HCT116 (cell line): ENCODE results near the gene MECP2. TPM values are rescaled to one million over a fixed set of nuclear protein-coding genes. Genes with fewer than 3 reads are reported as not detected.

Source experiments
- ATAC-seq: fragments of 200-7000 bp; cut with Tn5 transposase; 2 replicates; pipeline ENCODE4 v1.9.1; 2020; ENCODE audit warnings: mild to moderate bottlenecking, moderate library complexity
- BruUV-seq: library from RNA; stranded (reverse); fragments of 400-500 nt; replicated peaks from 2 replicates; lab custom pipeline; 2021; lab: Mats Ljungman, UMichigan
- CTCF ChIA-PET: fragments of 300-600 bp; sonication (Branson Sonifier 250); formaldehyde crosslinking; loops from one replicate; lab custom pipeline; 2021; ENCODE audit warnings: antibody characterized with exemption; lab: Charles Lee
- POLR2A ChIA-PET: fragments of 300-600, 350-600 bp; sonication (Branson Sonifier 250); formaldehyde crosslinking; loops from one replicate; lab custom pipeline; 2021; ENCODE audit warnings: antibody characterized with exemption; lab: Charles Lee
- RAD21 ChIA-PET, 2 experiments: fragments of 300-600 bp; sonication (Branson Sonifier 250); formaldehyde crosslinking; loops; one replicate each; lab custom pipeline; 2023; ENCODE audit warnings: low total read pairs in 2 of 2; ENCODE audit not compliant: uncharacterized antibody in 2 of 2, unreplicated experiment in 2 of 2, low non-redundant PET in 1 of 2; lab: Charles Lee
- DNase-seq: peaks from one replicate; pipeline ENCODE4 v3.0.0-alpha.2; 2010; ENCODE audit warnings: low read depth, low spot score
- H2AFZ ChIP-seq: fragments of 200-600 bp; shearing (Covaris generic), sonication (generic); 2 replicates; pipeline ENCODE4 v1.6.1; 2017; ENCODE audit warnings: low read depth, mixed run types, mixed read lengths, antibody characterized with exemption, low read length; ENCODE audit not compliant: poor library complexity, severe bottlenecking
- H3K27ac ChIP-seq: 2 replicates; pipeline ENCODE4 v1.5.1; 2012; ENCODE audit warnings: low read depth, low read length
- H3K27me3 ChIP-seq: fragments of 200-600 bp; sonication (generic); 2 replicates; pipeline ENCODE4 v1.6.1; 2016; ENCODE audit warnings: mixed run types, low read length, mixed read lengths; ENCODE audit not compliant: insufficient read depth
- H3K36me3 ChIP-seq, 2 experiments: fragments of 200-500 bp in 1 of 2; fragments of 200-600 bp in 1 of 2; sonication (Bioruptor generic) in 1 of 2; sonication (generic) in 1 of 2; 2 replicates each; pipeline versions ENCODE4 v1.5.1 to v1.6.1; 2014 to 2016; ENCODE audit warnings: low read length in 2 of 2, inconsistent platforms in 1 of 2, mixed read lengths in 1 of 2, mixed run types in 1 of 2; ENCODE audit not compliant: insufficient read depth in 2 of 2, control insufficient read depth in 1 of 2
- H3K4me1 ChIP-seq, 2 experiments: fragments of 200-600 bp in 1 of 2; sonication (generic) in 1 of 2; 2 replicates each; pipeline versions ENCODE4 v1.5.1 to v1.6.1; 2012 to 2017; ENCODE audit warnings: low read length in 2 of 2, inconsistent platforms in 1 of 2, mild to moderate bottlenecking in 1 of 2, mixed read lengths in 1 of 2, mixed run types in 1 of 2, moderate library complexity in 1 of 2; ENCODE audit not compliant: insufficient read depth in 2 of 2, control insufficient read depth in 1 of 2
- H3K4me2 ChIP-seq: fragments of 200-600 bp; sonication (generic); 2 replicates; pipeline ENCODE4 v1.6.1; 2017; ENCODE audit warnings: mixed run types, low read length, mixed read lengths
- H3K4me3 ChIP-seq, 2 experiments: fragments of 200-600 bp in 1 of 2; sonication (generic) in 1 of 2; replicated peaks in 1 of 2; 2 replicates each; pipeline ENCODE4 v1.5.1; 2011 to 2016; ENCODE audit warnings: low read length in 2 of 2, control low read depth in 1 of 2, low read depth in 1 of 2, mild to moderate bottlenecking in 1 of 2, mixed read lengths in 1 of 2, mixed run types in 1 of 2
- H3K79me2 ChIP-seq: fragments of 200-600 bp; sonication (generic); 2 replicates; pipeline ENCODE4 v1.6.1; 2017; ENCODE audit warnings: mild to moderate bottlenecking, mixed run types, low read length, moderate library complexity, mixed read lengths; ENCODE audit not compliant: insufficient read depth
- H3K9ac ChIP-seq: fragments of 200-600 bp; sonication (generic); 2 replicates; pipeline ENCODE4 v1.6.1; 2016; ENCODE audit warnings: low read length, mixed read lengths
- H3K9me2 ChIP-seq: fragments of 200-600 bp; sonication (generic), shearing (Covaris generic); 2 replicates; pipeline ENCODE4 v1.6.1; 2017; ENCODE audit warnings: mixed run types, mild to moderate bottlenecking, moderate library complexity; ENCODE audit not compliant: insufficient read depth
- H3K9me3 ChIP-seq, 2 experiments: fragments of 200-500 bp in 1 of 2; fragments of 200-600 bp in 1 of 2; sonication (Bioruptor generic) in 1 of 2; sonication (generic) in 1 of 2; 2 replicates each; pipeline ENCODE4 v1.6.1; 2014 to 2017; ENCODE audit warnings: low read length in 2 of 2, mixed read lengths in 2 of 2, inconsistent platforms in 1 of 2, low read depth in 1 of 2, mild to moderate bottlenecking in 1 of 2, mixed run types in 1 of 2, moderate library complexity in 1 of 2; ENCODE audit not compliant: control insufficient read depth in 1 of 2, insufficient read depth in 1 of 2
- H4K20me1 ChIP-seq: fragments of 200-600 bp; sonication (generic), shearing (Covaris generic); 2 replicates; pipeline ENCODE4 v1.6.1; 2017; ENCODE audit warnings: mixed run types, mild to moderate bottlenecking, moderate library complexity; ENCODE audit not compliant: insufficient read depth
- EGR1 ChIP-seq: IDR thresholded peaks from 2 replicates; pipeline ENCODE4 v1.6.1; 2012; ENCODE audit warnings: low read depth
- ELF1 ChIP-seq: IDR thresholded peaks from 2 replicates; pipeline ENCODE4 v1.6.1; 2012; ENCODE audit warnings: low read depth, borderline replicate concordance
- EZH2 ChIP-seq: fragments of 200-600 bp; sonication (generic); IDR thresholded peaks from 2 replicates; pipeline ENCODE4 v1.6.1; 2017; ENCODE audit warnings: antibody characterized with exemption, mixed run types
- EZH2phosphoT487 ChIP-seq: fragments of 200-600 bp; IDR thresholded peaks from 2 replicates; pipeline ENCODE4 v1.6.1; 2018; ENCODE audit warnings: antibody characterized with exemption, borderline replicate concordance
- JUND ChIP-seq: IDR thresholded peaks from 2 replicates; pipeline ENCODE4 v1.6.1; 2012
- POLR2A ChIP-seq: IDR thresholded peaks from 2 replicates; pipeline ENCODE4 v1.7.0; 2011; ENCODE audit warnings: borderline replicate concordance; ENCODE audit not compliant: insufficient read depth, insufficient read length; ENCODE audit errors: extremely low read depth
- POLR2AphosphoS5 ChIP-seq: IDR thresholded peaks from 2 replicates; pipeline ENCODE4 v1.6.1; 2011; ENCODE audit warnings: mild to moderate bottlenecking, low read depth, low read length, moderate library complexity
- RAD21 ChIP-seq: IDR thresholded peaks from 2 replicates; pipeline ENCODE4 v1.6.1; 2012; ENCODE audit warnings: low read depth, mild to moderate bottlenecking
- SRF ChIP-seq: IDR thresholded peaks from 2 replicates; pipeline ENCODE4 v1.6.1; 2012; ENCODE audit warnings: low read depth
- TCF7L2 ChIP-seq: IDR thresholded peaks from 2 replicates; pipeline ENCODE4 v1.7.0; 2011; ENCODE audit warnings: borderline replicate concordance, inconsistent platforms; ENCODE audit not compliant: insufficient read depth, insufficient read length; ENCODE audit errors: extremely low read depth
- YY1 ChIP-seq: IDR thresholded peaks from 2 replicates; pipeline ENCODE4 v1.6.1; 2011; ENCODE audit warnings: low read length, low read depth, moderate library complexity, mild to moderate bottlenecking; ENCODE audit not compliant: insufficient replicate concordance; ENCODE audit errors: extremely low read depth
- ZNF274 ChIP-seq: fragments of 200-500 bp; sonication (Bioruptor generic); IDR thresholded peaks from 2 replicates; pipeline ENCODE4 v1.6.1; 2014; ENCODE audit warnings: mild to moderate bottlenecking, low read depth, low read length, inconsistent platforms
- intact Hi-C: fragments of 100-400 bp; cut with micrococcal nuclease; formaldehyde crosslinking; loops from 2 replicates; pipeline ENCODE4 v1.10.0; 2022
- total RNA-seq: library from RNA; stranded (reverse); gene quantifications from one replicate; pipeline ENCODE4 v1.2.1, GENCODE V29; 2021; ENCODE audit not compliant: unreplicated experiment
- TF ChIP-seq, protein P1 (sequence below): IDR thresholded peaks from 2 replicates; pipeline ENCODE4 v1.6.1; 2012
- TF ChIP-seq, protein P2 (sequence below): IDR thresholded peaks from 2 replicates; pipeline ENCODE4 v1.6.1; 2011; ENCODE audit warnings: mild to moderate bottlenecking, low read length, moderate library complexity; ENCODE audit not compliant: insufficient replicate concordance; ENCODE audit errors: extremely low read depth

The MECP2 gene
- total RNA-seq, 1 experiment from 2014 or later, result 32.4 TPM

DNA sequence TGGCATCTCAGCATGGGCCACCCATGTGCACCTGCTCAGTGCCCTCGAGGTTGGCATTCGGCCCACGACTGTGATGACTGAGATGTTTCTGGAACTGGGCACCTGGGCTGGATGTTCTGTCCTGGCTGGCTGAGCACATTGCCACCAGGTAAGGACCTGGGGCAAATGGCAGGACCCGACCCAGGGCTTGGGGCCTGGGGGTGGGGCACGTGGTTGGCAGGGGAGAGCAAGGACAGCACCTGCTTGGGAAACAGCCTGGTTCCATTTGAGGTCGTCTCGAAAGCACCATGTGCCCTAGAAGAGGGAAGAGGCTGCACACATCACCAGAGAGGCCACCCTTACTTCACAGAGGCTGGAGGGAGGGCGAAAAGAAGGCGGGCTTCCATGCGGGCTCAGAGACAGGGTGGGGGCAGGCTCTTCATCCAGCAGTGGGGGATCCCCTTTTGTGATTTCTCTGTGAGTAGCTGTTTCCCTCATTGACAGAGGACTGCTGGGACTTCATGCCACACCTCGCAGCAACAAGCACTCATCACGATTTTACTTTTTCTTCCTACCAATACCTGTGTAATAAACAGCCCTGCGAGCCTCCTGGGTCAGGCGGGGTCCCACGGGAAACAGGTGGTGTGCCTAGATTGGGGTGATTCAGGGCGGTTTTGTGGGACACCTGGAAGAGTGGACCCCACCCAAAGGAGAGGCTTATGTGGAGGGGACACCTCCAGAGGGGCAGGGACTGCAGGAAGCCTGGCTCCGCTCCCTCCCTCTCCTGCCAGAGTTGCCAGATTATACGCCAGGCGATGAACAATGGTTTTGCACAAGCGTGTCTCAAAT lies 113.0 kb downstream of the MECP2 start:
- intact Hi-C loops, result no loop called here
- no peak for TF ChIP-seq POLR2AphosphoS5
- TF ChIP-seq RAD21, result no peak
- no peak for TF ChIP-seq POLR2A
- TF ChIP-seq ELF1, result no peak
- no peak for TF ChIP-seq EZH2phosphoT487
- no peak for TF ChIP-seq JUND
- no peak for TF ChIP-seq ZNF274
- TF ChIP-seq, protein P1, sequence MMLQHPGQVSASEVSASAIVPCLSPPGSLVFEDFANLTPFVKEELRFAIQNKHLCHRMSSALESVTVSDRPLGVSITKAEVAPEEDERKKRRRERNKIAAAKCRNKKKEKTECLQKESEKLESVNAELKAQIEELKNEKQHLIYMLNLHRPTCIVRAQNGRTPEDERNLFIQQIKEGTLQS, result no peak
- no peak for TF ChIP-seq EGR1
- TF ChIP-seq EZH2, result no peak
- no peak for TF ChIP-seq SRF
- TF ChIP-seq YY1, result no peak
- TF ChIP-seq, protein P2, sequence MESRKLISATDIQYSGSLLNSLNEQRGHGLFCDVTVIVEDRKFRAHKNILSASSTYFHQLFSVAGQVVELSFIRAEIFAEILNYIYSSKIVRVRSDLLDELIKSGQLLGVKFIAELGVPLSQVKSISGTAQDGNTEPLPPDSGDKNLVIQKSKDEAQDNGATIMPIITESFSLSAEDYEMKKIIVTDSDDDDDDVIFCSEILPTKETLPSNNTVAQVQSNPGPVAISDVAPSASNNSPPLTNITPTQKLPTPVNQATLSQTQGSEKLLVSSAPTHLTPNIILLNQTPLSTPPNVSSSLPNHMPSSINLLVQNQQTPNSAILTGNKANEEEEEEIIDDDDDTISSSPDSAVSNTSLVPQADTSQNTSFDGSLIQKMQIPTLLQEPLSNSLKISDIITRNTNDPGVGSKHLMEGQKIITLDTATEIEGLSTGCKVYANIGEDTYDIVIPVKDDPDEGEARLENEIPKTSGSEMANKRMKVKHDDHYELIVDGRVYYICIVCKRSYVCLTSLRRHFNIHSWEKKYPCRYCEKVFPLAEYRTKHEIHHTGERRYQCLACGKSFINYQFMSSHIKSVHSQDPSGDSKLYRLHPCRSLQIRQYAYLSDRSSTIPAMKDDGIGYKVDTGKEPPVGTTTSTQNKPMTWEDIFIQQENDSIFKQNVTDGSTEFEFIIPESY, result no peak
- TF ChIP-seq TCF7L2, result no peak
- no peak overlapping the region for H3K9ac ChIP-seq
- no peaks in the 10 kb centered on the region for H3K9me2 ChIP-seq
- H2AFZ ChIP-seq, result no peak overlapping the region
- no peak overlapping the region for H3K4me3 ChIP-seq
- no peaks in the 10 kb centered on the region for H3K36me3 ChIP-seq
- POLR2A ChIA-PET, result no interaction called here
- no peak for ATAC-seq
- BruUV-seq, result no TSS peak
- H3K79me2 ChIP-seq, result no peaks in the 10 kb centered on the region
- H4K20me1 ChIP-seq, result no peaks in the 10 kb centered on the region
- CTCF ChIA-PET, result no interaction called here
- RAD21 ChIA-PET, result no interaction called here
- H3K4me2 ChIP-seq, result no peak overlapping the region
- H3K4me1 ChIP-seq, result no peaks in the 10 kb centered on the region
- no peak overlapping the region for H3K27ac ChIP-seq
- DNase-seq, result no peak
- no peaks in the 10 kb centered on the region for H3K9me3 ChIP-seq
- no peaks in the 10 kb centered on the region for H3K27me3 ChIP-seq
